PC-3 (cell line): Measurements from ENCODE around the gene CD300LG. TPM values are rescaled to one million over a fixed set of nuclear protein-coding genes. Genes with fewer than 3 reads are reported as not detected.

Experiments
- ATAC-seq: fragments of 200-7000 bp; cut with Tn5 transposase; 2 replicates; pipeline ENCODE4 v1.9.1; 2020; ENCODE audit warnings: mild to moderate bottlenecking, moderate library complexity
- BruUV-seq: library from RNA; stranded (reverse); fragments of 400-500 nt; replicated peaks from 2 replicates; lab custom pipeline; 2021; lab: Mats Ljungman, UMichigan
- CTCF ChIA-PET: fragments of 300-600 bp; sonication (Branson Sonifier 250); formaldehyde crosslinking; loops from one replicate; lab custom pipeline; 2022; ENCODE audit warnings: antibody characterized with exemption; lab: Charles Lee
- POLR2A ChIA-PET: fragments of 300-600 bp; sonication (Branson Sonifier 250); formaldehyde crosslinking; loops from one replicate; lab custom pipeline; 2022; ENCODE audit warnings: antibody characterized with exemption; ENCODE audit not compliant: unreplicated experiment; lab: Charles Lee
- DNase-seq: peaks from one replicate; pipeline ENCODE4 v3.0.0-alpha.2; 2015
- H2AFZ ChIP-seq: fragments of 300-600 bp; sonication (generic); 2 replicates; pipeline ENCODE4 v1.6.0; 2016; ENCODE audit warnings: antibody characterized with exemption, low read length
- H3F3A ChIP-seq: fragments of 300-600 bp; sonication (generic); one replicate; pipeline ENCODE4 v1.6.0; 2017; ENCODE audit warnings: antibody characterized with exemption, low read length, control low read depth, mild to moderate bottlenecking; ENCODE audit not compliant: unreplicated experiment
- H3K27ac ChIP-seq: fragments of 300-600 bp; sonication (generic); 2 replicates; pipeline ENCODE4 v1.5.1; 2016; ENCODE audit warnings: mild to moderate bottlenecking, low read length
- H3K27me3 ChIP-seq: fragments of 300-600 bp; sonication (generic); 2 replicates; pipeline ENCODE4 v1.6.1; 2016; ENCODE audit warnings: low read length, mixed read lengths
- H3K36me3 ChIP-seq: fragments of 300-600 bp; sonication (generic); 2 replicates; pipeline ENCODE4 v1.6.1; 2016; ENCODE audit warnings: low read depth, mixed run types, low read length, mixed read lengths
- H3K4me1 ChIP-seq: fragments of 300-600 bp; sonication (generic); 2 replicates; pipeline ENCODE4 v1.5.1; 2016; ENCODE audit warnings: low read length; ENCODE audit not compliant: insufficient read depth
- H3K4me2 ChIP-seq: fragments of 300-600 bp; sonication (generic); 2 replicates; pipeline ENCODE4 v1.6.0; 2016; ENCODE audit warnings: low read length
- H3K4me3 ChIP-seq: fragments of 300-600 bp; sonication (generic); 2 replicates; pipeline ENCODE4 v1.5.1; 2016; ENCODE audit warnings: mild to moderate bottlenecking, low read length, mixed read lengths
- H3K79me2 ChIP-seq: fragments of 300-600 bp; sonication (generic); 2 replicates; pipeline ENCODE4 v1.6.1; 2017; ENCODE audit warnings: low read length, mixed read lengths
- H3K9ac ChIP-seq: fragments of 300-600 bp; sonication (generic); 2 replicates; pipeline ENCODE4 v1.6.0; 2016; ENCODE audit warnings: mild to moderate bottlenecking, low read length
- H3K9me2 ChIP-seq: fragments of 300-600 bp; sonication (generic); replicated peaks from 2 replicates; pipeline ENCODE4 v1.6.1; 2016; ENCODE audit warnings: mixed run types, low read length, mixed read lengths
- H3K9me3 ChIP-seq: fragments of 300-600 bp; sonication (generic); 2 replicates; pipeline ENCODE4 v1.6.1; 2016; ENCODE audit warnings: low read length, mixed read lengths
- H4K20me1 ChIP-seq: fragments of 300-600 bp; sonication (generic); 2 replicates; pipeline ENCODE4 v1.6.1; 2016; ENCODE audit warnings: low read length, mixed read lengths
- EZH2 ChIP-seq: fragments of 300-600 bp; sonication (generic); IDR thresholded peaks from one replicate; pipeline ENCODE4 v1.6.1; 2017; ENCODE audit warnings: antibody characterized with exemption, mild to moderate bottlenecking, low read length; ENCODE audit not compliant: unreplicated experiment
- EZH2phosphoT487 ChIP-seq: fragments of 300-600 bp; sonication (generic); IDR thresholded peaks from 2 replicates; pipeline ENCODE4 v1.6.1; 2018; ENCODE audit warnings: mild to moderate bottlenecking, antibody characterized with exemption, low read length, borderline replicate concordance
- intact Hi-C: fragments of 100-400 bp; cut with micrococcal nuclease; formaldehyde crosslinking; loops from 2 replicates; pipeline ENCODE4 v1.9.0; 2023
- total RNA-seq: library from RNA; depleted of rRNA; stranded (reverse); fragments of >200 nt; gene quantifications from 2 replicates; pipeline ENCODE4 v1.2.3, GENCODE V29; 2014
- TF ChIP-seq, protein P1 (sequence below): fragments of 300-600 bp; sonication (generic); conservative IDR thresholded peaks from 2 replicates; pipeline ENCODE4 v1.5.1; 2017; ENCODE audit warnings: antibody characterized with exemption, low read depth, mild to moderate bottlenecking, low read length

Gene CD300LG
- total RNA-seq, 1 experiment from 2014 or later, result not detected

GRCh38 chr17:43816336-43817320 lies 30.3 kb upstream of the CD300LG start:
- H3K27me3 ChIP-seq, result no peaks in the 10 kb centered on the region
- H4K20me1 ChIP-seq, result no peaks in the 10 kb centered on the region
- H3K9me3 ChIP-seq, result no peaks in the 10 kb centered on the region
- DNase-seq (no peak), ATAC-seq (no peak)
- no peak overlapping the region for H2AFZ ChIP-seq
- H3K4me1 ChIP-seq, result peaks cover 16% of the 10 kb centered on the region
- intact Hi-C loops, result no loop called here
- ChIA-PET POLR2A (no interaction called here), CTCF (interaction anchor here (0.6 kb wide), 1 partner anchor 24 kb away, joined by 6 read pairs; no protein-coding TSS in a partner anchor)
- no peak overlapping the region for H3K27ac ChIP-seq
- H3K9me2 ChIP-seq, result no peaks in the 10 kb centered on the region
- H3K36me3 ChIP-seq, result peaks cover 22% of the 10 kb centered on the region; the same call in 1 of the 2 replicates
- no peaks in the 10 kb centered on the region for H3K79me2 ChIP-seq
- H3K4me2 ChIP-seq, result no peak overlapping the region
- H3K9ac ChIP-seq, result no peak overlapping the region
- no peaks in the 10 kb centered on the region for H3F3A ChIP-seq
- BruUV-seq, result no TSS peak
- H3K4me3 ChIP-seq, result no peak overlapping the region
- TF ChIP-seq, protein P1, sequence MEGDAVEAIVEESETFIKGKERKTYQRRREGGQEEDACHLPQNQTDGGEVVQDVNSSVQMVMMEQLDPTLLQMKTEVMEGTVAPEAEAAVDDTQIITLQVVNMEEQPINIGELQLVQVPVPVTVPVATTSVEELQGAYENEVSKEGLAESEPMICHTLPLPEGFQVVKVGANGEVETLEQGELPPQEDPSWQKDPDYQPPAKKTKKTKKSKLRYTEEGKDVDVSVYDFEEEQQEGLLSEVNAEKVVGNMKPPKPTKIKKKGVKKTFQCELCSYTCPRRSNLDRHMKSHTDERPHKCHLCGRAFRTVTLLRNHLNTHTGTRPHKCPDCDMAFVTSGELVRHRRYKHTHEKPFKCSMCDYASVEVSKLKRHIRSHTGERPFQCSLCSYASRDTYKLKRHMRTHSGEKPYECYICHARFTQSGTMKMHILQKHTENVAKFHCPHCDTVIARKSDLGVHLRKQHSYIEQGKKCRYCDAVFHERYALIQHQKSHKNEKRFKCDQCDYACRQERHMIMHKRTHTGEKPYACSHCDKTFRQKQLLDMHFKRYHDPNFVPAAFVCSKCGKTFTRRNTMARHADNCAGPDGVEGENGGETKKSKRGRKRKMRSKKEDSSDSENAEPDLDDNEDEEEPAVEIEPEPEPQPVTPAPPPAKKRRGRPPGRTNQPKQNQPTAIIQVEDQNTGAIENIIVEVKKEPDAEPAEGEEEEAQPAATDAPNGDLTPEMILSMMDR, result no peak
- TF ChIP-seq EZH2phosphoT487 (no peak), EZH2 (no peak)

GRCh38 chr17:43817826-43818225 lies 29.1 kb upstream of the CD300LG start:
- ChIA-PET POLR2A (interaction anchor here (0.6 kb wide), 1 partner anchor 592 kb away, joined by 3 read pairs; no protein-coding TSS in a partner anchor), CTCF (no interaction called here)
- Histone ChIP-seq H3F3A (no peaks in the 10 kb centered on the region), H3K9me2 (no peaks in the 10 kb centered on the region), H3K27ac (no peak overlapping the region), H3K27me3 (no peaks in the 10 kb centered on the region), H3K4me3 (no peak overlapping the region), H4K20me1 (no peaks in the 10 kb centered on the region), H3K36me3 (peaks cover 20% of the 10 kb centered on the region; the same call in 1 of the 2 replicates), H3K79me2 (no peaks in the 10 kb centered on the region), H3K9ac (no peak overlapping the region), H2AFZ (no peak overlapping the region), H3K4me1 (peaks cover 16% of the 10 kb centered on the region), H3K4me2 (no peak overlapping the region), H3K9me3 (no peaks in the 10 kb centered on the region)
- TF ChIP-seq EZH2 (no peak), EZH2phosphoT487 (no peak)
- TF ChIP-seq, protein P1, result no peak
- ATAC-seq, result no peak
- no peak for DNase-seq
- intact Hi-C loops, result no loop called here
- no TSS peak for BruUV-seq
